ENCODE data around the gene MSANTD2. TPM values are rescaled to one million over a fixed set of nuclear protein-coding genes. Genes with fewer than 3 reads are reported as not detected.

MSANTD2 gene
- total and polyA plus RNA-seq, 4 donors, result 1.6 to 7.7 (median 2.3) TPM

DNA sequence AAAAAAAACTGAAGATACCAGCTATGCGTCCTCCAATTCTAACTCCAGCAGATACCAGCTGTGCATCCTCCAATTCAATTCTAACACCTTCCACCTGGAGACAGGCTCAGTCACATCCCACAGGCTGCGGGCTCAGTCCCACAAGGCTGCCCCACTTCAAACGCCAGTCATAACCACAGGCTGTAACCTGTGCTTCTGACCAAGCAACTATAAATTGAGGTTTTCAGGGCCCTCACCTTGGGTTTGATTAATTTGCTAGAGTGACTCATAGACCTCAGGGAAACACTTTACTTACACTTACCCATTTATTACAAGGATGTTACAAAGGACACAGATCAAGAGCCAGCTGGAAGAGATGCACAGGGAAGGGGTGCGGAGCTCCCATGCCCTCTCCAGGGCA is 32.4 kb upstream of the MSANTD2 start:
- no peak for TF ChIP-seq SP1 (IDR thresholded peaks at IDR 0.05)
- DNase-seq (ENCODE audit: low spot score), result no peak
- H3K9ac ChIP-seq (ENCODE audit: low read depth in 1 of 2, low read length in 2 of 2), result no peak overlapping the region
- H3K4me3 ChIP-seq (ENCODE audit: low read depth in 1 of 3, low read length in 3 of 3), result no peak overlapping the region
- WGBS, result 74% methylated on average over 4 of the region's 4 CpGs
- peaks cover 0 to 4% (median 1%) of the 10 kb centered on the region in 4 donors for H3K27me3 ChIP-seq (ENCODE audit: control insufficient read depth in 4 of 4, insufficient read depth in 4 of 4, low read length in 3 of 4)
- no peaks in the 10 kb centered on the region for H3K36me3 ChIP-seq (ENCODE audit: control insufficient read depth in 4 of 4, insufficient read depth in 3 of 4, low read depth in 1 of 4, low read length in 3 of 4)
- H3K9me3 ChIP-seq (ENCODE audit: control insufficient read depth in 4 of 4, low read length in 3 of 4), result no peaks in the 10 kb centered on the region
- peaks cover 0 to 4% (median under 1%) of the 10 kb centered on the region in 4 donors for H3K4me1 ChIP-seq (ENCODE audit: control insufficient read depth in 4 of 4, insufficient read depth in 4 of 4, low read length in 3 of 4)
- no peak overlapping the region for H3K27ac ChIP-seq (ENCODE audit: low read depth in 1 of 2, low read length in 2 of 2)

DNA sequence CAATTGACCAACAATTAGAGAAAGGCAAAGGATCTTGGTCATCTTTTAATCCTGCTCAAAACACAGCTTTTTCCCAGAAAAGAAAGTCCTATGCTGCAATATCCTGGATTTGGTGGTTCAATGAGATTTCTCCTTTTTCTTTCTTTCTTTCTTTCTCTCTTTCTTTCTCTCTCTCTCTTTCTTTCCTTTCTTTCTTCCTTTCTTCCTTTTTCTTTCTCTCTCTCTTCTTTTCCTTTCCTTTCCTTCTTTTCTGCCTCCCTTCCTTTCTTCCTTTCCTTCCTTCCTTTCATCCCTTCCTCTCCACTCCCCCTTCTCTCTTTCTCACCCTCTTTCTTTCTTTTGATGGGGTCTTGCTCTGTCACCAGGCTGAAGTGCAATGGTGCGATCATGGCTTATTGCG is 31.7 kb upstream of the MSANTD2 start:
- Histone ChIP-seq H3K9ac (ENCODE audit: low read depth in 1 of 2, low read length in 2 of 2) (no peak overlapping the region), H3K4me1 (ENCODE audit: control insufficient read depth in 4 of 4, insufficient read depth in 4 of 4, low read length in 3 of 4) (peaks cover 0 to 4% (median under 1%) of the 10 kb centered on the region in 4 donors), H3K36me3 (ENCODE audit: control insufficient read depth in 4 of 4, insufficient read depth in 3 of 4, low read depth in 1 of 4, low read length in 3 of 4) (no peaks in the 10 kb centered on the region), H3K27me3 (ENCODE audit: control insufficient read depth in 4 of 4, insufficient read depth in 4 of 4, low read length in 3 of 4) (peaks cover 0 to 4% (median 1%) of the 10 kb centered on the region in 4 donors), H3K9me3 (ENCODE audit: control insufficient read depth in 4 of 4, low read length in 3 of 4) (no peaks in the 10 kb centered on the region), H3K4me3 (ENCODE audit: low read depth in 1 of 3, low read length in 3 of 3) (no peak overlapping the region), H3K27ac (ENCODE audit: low read depth in 1 of 2, low read length in 2 of 2) (no peak overlapping the region)
- no peak for DNase-seq (ENCODE audit: low spot score)
- 89% methylated on average over 2 of the region's 2 CpGs for WGBS
- no peak for TF ChIP-seq GABPA (IDR thresholded peaks at IDR 0.05 in 1 of 2, conservative IDR thresholded peaks at IDR 0.05 in 1 of 2)
- TF ChIP-seq ZBTB33 (IDR thresholded peaks at IDR 0.05), result no peak
- TF ChIP-seq NR2F2 (IDR thresholded peaks at IDR 0.05), result no peak

DNA sequence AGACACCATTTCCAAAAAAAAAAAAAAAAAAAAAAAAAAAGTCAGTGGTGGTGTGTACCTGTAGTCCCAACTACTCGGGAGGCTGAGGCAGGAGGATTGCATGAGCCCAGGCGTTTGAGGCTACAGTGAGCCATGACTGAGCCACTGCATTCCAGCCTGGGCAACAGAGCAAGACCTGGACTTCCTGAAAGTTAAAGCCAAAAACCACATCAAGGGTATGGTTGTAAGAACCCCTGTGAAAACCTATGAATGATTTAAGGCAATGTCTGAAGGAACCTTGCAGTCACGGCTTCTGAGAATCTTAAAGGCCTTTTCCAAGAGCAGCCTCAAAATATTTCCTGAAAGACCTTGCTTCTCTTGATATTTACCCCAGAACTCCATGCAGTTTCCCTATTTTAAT is 30.5 kb upstream of the MSANTD2 start:
- no peak overlapping the region for H3K27ac ChIP-seq (ENCODE audit: low read depth in 1 of 2, low read length in 2 of 2)
- H3K9ac ChIP-seq (ENCODE audit: low read depth in 1 of 2, low read length in 2 of 2), result no peak overlapping the region
- no peaks in the 10 kb centered on the region for H3K9me3 ChIP-seq (ENCODE audit: control insufficient read depth in 4 of 4, low read length in 3 of 4)
- H3K4me3 ChIP-seq (ENCODE audit: low read depth in 1 of 3, low read length in 3 of 3), result no peak overlapping the region
- no peak for DNase-seq (ENCODE audit: low spot score)
- H3K27me3 ChIP-seq (ENCODE audit: control insufficient read depth in 4 of 4, insufficient read depth in 4 of 4, low read length in 3 of 4), result peaks cover 0 to 4% (median 1%) of the 10 kb centered on the region in 4 donors
- WGBS, result 82% methylated on average over 3 of the region's 3 CpGs
- TF ChIP-seq GABPA (IDR thresholded peaks at IDR 0.05 in 1 of 2, conservative IDR thresholded peaks at IDR 0.05 in 1 of 2), result no peak
- no peak for TF ChIP-seq FOXA1 (IDR thresholded peaks at IDR 0.05)
- no peak for TF ChIP-seq JUND (IDR thresholded peaks at IDR 0.05)
- TF ChIP-seq TAF1 (conservative IDR thresholded peaks at IDR 0.05), result no peak
- no peak for TF ChIP-seq FOXA2 (IDR thresholded peaks at IDR 0.05)
- TF ChIP-seq SP1 (IDR thresholded peaks at IDR 0.05), result no peak
- no peak for TF ChIP-seq RXRA (IDR thresholded peaks at IDR 0.05)
- no peak for TF ChIP-seq EGR1 (IDR thresholded peaks at IDR 0.05; ENCODE audit: low read depth in 2 of 2)
- no peak for TF ChIP-seq ZBTB33 (IDR thresholded peaks at IDR 0.05)
- TF ChIP-seq, protein P1, sequence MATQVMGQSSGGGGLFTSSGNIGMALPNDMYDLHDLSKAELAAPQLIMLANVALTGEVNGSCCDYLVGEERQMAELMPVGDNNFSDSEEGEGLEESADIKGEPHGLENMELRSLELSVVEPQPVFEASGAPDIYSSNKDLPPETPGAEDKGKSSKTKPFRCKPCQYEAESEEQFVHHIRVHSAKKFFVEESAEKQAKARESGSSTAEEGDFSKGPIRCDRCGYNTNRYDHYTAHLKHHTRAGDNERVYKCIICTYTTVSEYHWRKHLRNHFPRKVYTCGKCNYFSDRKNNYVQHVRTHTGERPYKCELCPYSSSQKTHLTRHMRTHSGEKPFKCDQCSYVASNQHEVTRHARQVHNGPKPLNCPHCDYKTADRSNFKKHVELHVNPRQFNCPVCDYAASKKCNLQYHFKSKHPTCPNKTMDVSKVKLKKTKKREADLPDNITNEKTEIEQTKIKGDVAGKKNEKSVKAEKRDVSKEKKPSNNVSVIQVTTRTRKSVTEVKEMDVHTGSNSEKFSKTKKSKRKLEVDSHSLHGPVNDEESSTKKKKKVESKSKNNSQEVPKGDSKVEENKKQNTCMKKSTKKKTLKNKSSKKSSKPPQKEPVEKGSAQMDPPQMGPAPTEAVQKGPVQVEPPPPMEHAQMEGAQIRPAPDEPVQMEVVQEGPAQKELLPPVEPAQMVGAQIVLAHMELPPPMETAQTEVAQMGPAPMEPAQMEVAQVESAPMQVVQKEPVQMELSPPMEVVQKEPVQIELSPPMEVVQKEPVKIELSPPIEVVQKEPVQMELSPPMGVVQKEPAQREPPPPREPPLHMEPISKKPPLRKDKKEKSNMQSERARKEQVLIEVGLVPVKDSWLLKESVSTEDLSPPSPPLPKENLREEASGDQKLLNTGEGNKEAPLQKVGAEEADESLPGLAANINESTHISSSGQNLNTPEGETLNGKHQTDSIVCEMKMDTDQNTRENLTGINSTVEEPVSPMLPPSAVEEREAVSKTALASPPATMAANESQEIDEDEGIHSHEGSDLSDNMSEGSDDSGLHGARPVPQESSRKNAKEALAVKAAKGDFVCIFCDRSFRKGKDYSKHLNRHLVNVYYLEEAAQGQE (IDR thresholded peaks at IDR 0.05), result no peak
- TF ChIP-seq NR2F2 (IDR thresholded peaks at IDR 0.05), result no peak
- no peak for TF ChIP-seq ATF3 (IDR thresholded peaks at IDR 0.05)
- TF ChIP-seq YY1 (IDR thresholded peaks at IDR 0.05), result no peak
- TF ChIP-seq, protein P2, sequence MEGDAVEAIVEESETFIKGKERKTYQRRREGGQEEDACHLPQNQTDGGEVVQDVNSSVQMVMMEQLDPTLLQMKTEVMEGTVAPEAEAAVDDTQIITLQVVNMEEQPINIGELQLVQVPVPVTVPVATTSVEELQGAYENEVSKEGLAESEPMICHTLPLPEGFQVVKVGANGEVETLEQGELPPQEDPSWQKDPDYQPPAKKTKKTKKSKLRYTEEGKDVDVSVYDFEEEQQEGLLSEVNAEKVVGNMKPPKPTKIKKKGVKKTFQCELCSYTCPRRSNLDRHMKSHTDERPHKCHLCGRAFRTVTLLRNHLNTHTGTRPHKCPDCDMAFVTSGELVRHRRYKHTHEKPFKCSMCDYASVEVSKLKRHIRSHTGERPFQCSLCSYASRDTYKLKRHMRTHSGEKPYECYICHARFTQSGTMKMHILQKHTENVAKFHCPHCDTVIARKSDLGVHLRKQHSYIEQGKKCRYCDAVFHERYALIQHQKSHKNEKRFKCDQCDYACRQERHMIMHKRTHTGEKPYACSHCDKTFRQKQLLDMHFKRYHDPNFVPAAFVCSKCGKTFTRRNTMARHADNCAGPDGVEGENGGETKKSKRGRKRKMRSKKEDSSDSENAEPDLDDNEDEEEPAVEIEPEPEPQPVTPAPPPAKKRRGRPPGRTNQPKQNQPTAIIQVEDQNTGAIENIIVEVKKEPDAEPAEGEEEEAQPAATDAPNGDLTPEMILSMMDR (IDR thresholded peaks at IDR 0.05; ENCODE audit: low read depth, low read length, missing input control), result no peak
- no peak for TF ChIP-seq RAD21 (IDR thresholded peaks at IDR 0.05)
- no peak for TF ChIP-seq MAX (IDR thresholded peaks at IDR 0.05)
- no peak for TF ChIP-seq HNF4G (IDR thresholded peaks at IDR 0.05)
- no peak for TF ChIP-seq HNF4A (conservative IDR thresholded peaks at IDR 0.05)
- H3K36me3 ChIP-seq (ENCODE audit: control insufficient read depth in 4 of 4, insufficient read depth in 3 of 4, low read depth in 1 of 4, low read length in 3 of 4), result no peaks in the 10 kb centered on the region
- H3K4me1 ChIP-seq (ENCODE audit: control insufficient read depth in 4 of 4, insufficient read depth in 4 of 4, low read length in 3 of 4), result no peaks in the 10 kb centered on the region

Data from liver (tissue), 9 donors.